Neural cell (in vitro differentiated cells): ENCODE measurements around the gene MERTK. TPM values are rescaled to one million over a fixed set of nuclear protein-coding genes. Genes with fewer than 3 reads are reported as not detected.

Experiments used
- H2AFZ ChIP-seq: fragments of 200-600, 300-800 bp; sonication (generic), shearing (Covaris generic); 2 replicates; pipeline ENCODE4 v1.6.0; 2014; ENCODE audit warnings: low read depth, mild to moderate bottlenecking, antibody characterized with exemption, low read length, moderate library complexity
- H3F3A ChIP-seq: fragments of 200-600 bp; shearing (Covaris generic); 2 replicates; pipeline ENCODE4 v1.6.1; 2016; ENCODE audit warnings: mild to moderate bottlenecking, moderate library complexity, mixed read lengths, antibody characterized with exemption, low read length; ENCODE audit not compliant: insufficient read depth, poor library complexity, severe bottlenecking
- H3K27ac ChIP-seq: fragments of 200-600, 300-800 bp; sonication (generic), shearing (Covaris generic); 2 replicates; pipeline ENCODE4 v1.5.1; 2014; ENCODE audit warnings: mild to moderate bottlenecking, low read length, moderate library complexity
- H3K27me3 ChIP-seq: fragments of 300-800, 200-600 bp; sonication (generic), shearing (Covaris generic); 2 replicates; pipeline ENCODE4 v1.6.0; 2014; ENCODE audit warnings: mild to moderate bottlenecking, low read depth, low read length, moderate library complexity; ENCODE audit not compliant: insufficient read depth
- H3K36me3 ChIP-seq: fragments of 300-800, 200-600 bp; sonication (generic), shearing (Covaris generic); 2 replicates; pipeline ENCODE4 v1.5.1; 2014; ENCODE audit warnings: mild to moderate bottlenecking, antibody characterized with exemption, low read length, moderate library complexity; ENCODE audit not compliant: insufficient read depth
- H3K4me2 ChIP-seq: fragments of 300-800, 200-600 bp; sonication (generic), shearing (Covaris generic); 2 replicates; pipeline ENCODE4 v1.6.0; 2014; ENCODE audit warnings: mild to moderate bottlenecking, low read length
- H3K4me3 ChIP-seq: fragments of 300-800, 200-600 bp; sonication (generic), shearing (Covaris generic); 2 replicates; pipeline ENCODE4 v1.5.1; 2014; ENCODE audit warnings: mild to moderate bottlenecking, low read length, moderate library complexity
- H3K79me2 ChIP-seq: fragments of 200-600 bp; shearing (Covaris generic); replicated peaks from 2 replicates; pipeline ENCODE4 v1.6.0; 2014; ENCODE audit warnings: mild to moderate bottlenecking, low read length, moderate library complexity; ENCODE audit not compliant: insufficient read depth
- H3K9ac ChIP-seq: fragments of 300-800, 200-600 bp; sonication (generic), shearing (Covaris generic); 2 replicates; pipeline ENCODE4 v1.6.1; 2016; ENCODE audit warnings: mild to moderate bottlenecking, low read length, mixed read lengths
- H3K9me2 ChIP-seq: fragments of 200-600 bp; shearing (Covaris generic); 2 replicates; pipeline ENCODE4 v1.6.1; 2016; ENCODE audit warnings: mild to moderate bottlenecking, low read length, mixed read lengths; ENCODE audit not compliant: insufficient read depth
- H3K9me3 ChIP-seq: fragments of 200-600, 300-800 bp; sonication (generic), shearing (Covaris generic); 2 replicates; pipeline ENCODE4 v1.6.1; 2016; ENCODE audit warnings: mild to moderate bottlenecking, mixed run types, low read length, moderate library complexity, mixed read lengths
- H4K20me1 ChIP-seq: fragments of 200-600 bp; shearing (Covaris generic); 2 replicates; pipeline ENCODE4 v1.6.1; 2016; ENCODE audit warnings: mild to moderate bottlenecking, mixed run types; ENCODE audit not compliant: insufficient read depth
- CTCF ChIP-seq: fragments of 450-650 bp; IDR thresholded peaks from 2 replicates; pipeline ENCODE4 v1.5.1; 2014; ENCODE audit warnings: antibody characterized with exemption, mild to moderate bottlenecking, moderate library complexity; ENCODE audit not compliant: poor library complexity, severe bottlenecking
- EP300 ChIP-seq: fragments of 450-650 bp; conservative IDR thresholded peaks from 2 replicates; pipeline ENCODE4 v1.6.1; 2014; ENCODE audit warnings: antibody characterized with exemption, mild to moderate bottlenecking, moderate library complexity; ENCODE audit not compliant: poor library complexity, severe bottlenecking
- EZH2 ChIP-seq: fragments of 200-600, 300-800 bp; shearing (Covaris generic), sonication (generic); IDR thresholded peaks from 2 replicates; pipeline ENCODE4 v1.6.1; 2014; ENCODE audit warnings: antibody characterized with exemption, low read length, borderline replicate concordance, mild to moderate bottlenecking; ENCODE audit not compliant: insufficient read depth, poor library complexity, severe bottlenecking
- MXI1 ChIP-seq: fragments of 450-650 bp; conservative IDR thresholded peaks from 2 replicates; pipeline ENCODE4 v1.6.1; 2014; ENCODE audit warnings: antibody characterized with exemption, mild to moderate bottlenecking; ENCODE audit not compliant: poor library complexity, severe bottlenecking
- POLR2AphosphoS5 ChIP-seq: IDR thresholded peaks from 2 replicates; pipeline ENCODE4 v1.6.1; 2012
- RAD21 ChIP-seq: fragments of 450-650 bp; conservative IDR thresholded peaks from 2 replicates; pipeline ENCODE4 v1.6.1; 2014; ENCODE audit warnings: antibody characterized with exemption, mild to moderate bottlenecking, moderate library complexity
- REST ChIP-seq: IDR thresholded peaks from 2 replicates; pipeline ENCODE4 v1.6.1; 2012; ENCODE audit warnings: borderline replicate concordance
- SMC3 ChIP-seq: fragments of 450-650 bp; conservative IDR thresholded peaks from 2 replicates; pipeline ENCODE4 v1.6.1; 2014; ENCODE audit warnings: antibody characterized with exemption, mild to moderate bottlenecking, moderate library complexity; ENCODE audit not compliant: poor library complexity
- TAF1 ChIP-seq: IDR thresholded peaks from 2 replicates; pipeline ENCODE4 v1.6.1; 2012; ENCODE audit warnings: low read depth
- polyA plus RNA-seq: library from polyadenylated mRNA; depleted of rRNA; stranded (reverse); fragments of >200 nt; gene quantifications from 2 replicates; pipeline ENCODE4 v1.2.3, GENCODE V29; 2014

Gene MERTK
- polyA plus RNA-seq, 1 donor from 2014 or later = 0.53 TPM

GRCh38 chr2:112031473-112032223 lies 133.2 kb downstream of the MERTK start:
- TF ChIP-seq POLR2AphosphoS5 = no peak
- TF ChIP-seq TAF1 = no peak
- no peaks in the 10 kb centered on the region for H3K27me3 ChIP-seq
- no peaks in the 10 kb centered on the region for H3K9me3 ChIP-seq
- H4K20me1 ChIP-seq = no peaks in the 10 kb centered on the region
- H3F3A ChIP-seq = no peaks in the 10 kb centered on the region
- H3K36me3 ChIP-seq = no peaks in the 10 kb centered on the region
- H3K9me2 ChIP-seq = no peaks in the 10 kb centered on the region
- H3K4me2 ChIP-seq = no peak overlapping the region
- no peaks in the 10 kb centered on the region for H3K79me2 ChIP-seq
- no peak overlapping the region for H3K9ac ChIP-seq
- H3K27ac ChIP-seq = no peak overlapping the region
- no peak overlapping the region for H3K4me3 ChIP-seq
- H2AFZ ChIP-seq = no peak overlapping the region

- H3K27ac ChIP-seq = no peak overlapping the region
- no peaks in the 10 kb centered on the region for H4K20me1 ChIP-seq
- H3K9ac ChIP-seq = no peak overlapping the region
- H3K9me3 ChIP-seq = no peaks in the 10 kb centered on the region
- no peaks in the 10 kb centered on the region for H3K36me3 ChIP-seq
- H3K9me2 ChIP-seq = no peaks in the 10 kb centered on the region
- no peak overlapping the region for H3K4me3 ChIP-seq
- no peak overlapping the region for H3K4me2 ChIP-seq
- TF ChIP-seq REST (no peak), TAF1 (no peak), MXI1 (no peak), RAD21 (no peak), CTCF (no peak), EZH2 (no peak), POLR2AphosphoS5 (no peak), SMC3 (no peak), EP300 (no peak)
- no peaks in the 10 kb centered on the region for H3K27me3 ChIP-seq
- H2AFZ ChIP-seq = no peak overlapping the region
- no peaks in the 10 kb centered on the region for H3F3A ChIP-seq
- no peaks in the 10 kb centered on the region for H3K79me2 ChIP-seq
These were observed 133.8 kb downstream of the MERTK start for GRCh38 chr2:112032224-112032586.
